Measurements from ENCODE around the gene SPTBN1. TPM values are rescaled to one million over a fixed set of nuclear protein-coding genes. Genes with fewer than 3 reads are reported as not detected.

Gene SPTBN1
- total RNA-seq, 1 donor from 2014 or later, result 601 TPM

DNA sequence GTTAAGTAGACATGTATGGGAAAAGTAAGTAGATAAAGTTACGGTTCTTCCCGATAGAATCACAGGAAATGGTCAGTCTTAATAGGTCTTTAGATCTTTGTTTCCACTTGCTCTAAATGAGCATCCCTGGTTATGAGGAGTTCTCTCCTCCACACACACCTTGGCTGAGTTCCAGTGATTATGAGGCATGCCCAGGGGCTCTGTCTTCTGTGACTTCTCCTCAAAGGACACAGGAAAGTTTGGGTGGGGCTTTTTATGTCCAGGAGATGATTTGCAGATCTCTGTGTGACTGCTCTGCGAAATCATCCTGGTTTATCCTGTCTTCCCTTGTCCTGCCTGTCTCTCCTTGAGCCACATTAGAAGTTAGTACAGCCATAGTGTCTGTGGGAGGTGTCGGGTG lies 183.5 kb downstream of the SPTBN1 start:
- no peak for TF ChIP-seq CTCF (IDR thresholded peaks at IDR 0.05)
- ATAC-seq, result no peak
- no peaks in the 10 kb centered on the region for H3K27me3 ChIP-seq (ENCODE audit: low read depth)
- DNase-seq, result no peak
- H3K9me3 ChIP-seq, result no peaks in the 10 kb centered on the region
- H3K27ac ChIP-seq, result peak overlapping the region; percentile 34
- H3K4me1 ChIP-seq, result peaks cover 72% of the 10 kb centered on the region
- intact Hi-C loops (cut with DNase I), result no loop called here
- H3K4me3 ChIP-seq, result no peak overlapping the region
- H3K36me3 ChIP-seq, result peaks cover 95% of the 10 kb centered on the region

DNA sequence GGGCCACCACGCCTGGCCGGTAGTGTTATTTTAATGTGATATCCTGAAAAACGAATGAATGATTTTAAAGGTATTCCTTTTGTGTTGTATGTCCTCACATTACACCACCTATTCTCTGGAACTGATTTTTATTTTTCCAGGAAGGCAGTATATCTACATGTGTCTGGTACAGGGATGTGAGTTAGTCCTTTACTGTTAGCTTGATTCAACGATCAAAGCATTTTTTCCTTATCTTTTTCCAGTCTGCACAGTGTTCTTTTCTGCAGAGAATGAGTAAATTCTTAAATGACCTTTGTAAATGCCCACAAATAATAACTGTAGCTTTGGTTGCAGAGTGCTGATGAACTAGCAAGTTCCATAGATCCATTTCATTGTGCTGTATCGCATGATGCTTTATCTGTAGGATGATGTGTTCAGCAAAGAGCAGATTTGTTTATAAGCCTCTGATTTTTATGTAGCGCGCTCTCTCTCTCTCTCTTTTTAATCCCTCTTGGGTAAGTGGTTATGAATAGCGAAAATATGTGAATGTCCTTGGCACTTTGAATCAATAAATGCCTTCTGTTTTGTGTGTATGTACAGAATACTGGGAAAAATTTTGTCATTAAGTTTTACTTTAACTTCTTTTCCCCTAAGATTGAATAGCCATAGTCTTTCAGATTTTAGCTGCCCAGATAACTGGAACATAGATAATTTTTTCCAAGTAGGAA lies 184.9 kb downstream of the SPTBN1 start:
- no peak overlapping the region for H3K4me3 ChIP-seq
- TF ChIP-seq CTCF (IDR thresholded peaks at IDR 0.05), result no peak
- DNase-seq, result no peak
- no peaks in the 10 kb centered on the region for H3K9me3 ChIP-seq
- peaks cover 59% of the 10 kb centered on the region for H3K4me1 ChIP-seq
- H3K36me3 ChIP-seq, result peaks cover 97% of the 10 kb centered on the region
- H3K27me3 ChIP-seq (ENCODE audit: low read depth), result no peaks in the 10 kb centered on the region
- intact Hi-C loops (cut with DNase I), result no loop called here
- peak overlapping the region; percentile 2 for H3K27ac ChIP-seq
- no peak for ATAC-seq

GRCh38 chr2:54641988-54642387 lies 185.9 kb downstream of the SPTBN1 start:
- no peak for TF ChIP-seq CTCF (IDR thresholded peaks at IDR 0.05)
- H3K9me3 ChIP-seq, result no peaks in the 10 kb centered on the region
- H3K4me1 ChIP-seq, result peaks cover 49% of the 10 kb centered on the region
- H3K27me3 ChIP-seq (ENCODE audit: low read depth), result no peaks in the 10 kb centered on the region
- H3K36me3 ChIP-seq, result peaks cover 98% of the 10 kb centered on the region
- no peak for DNase-seq
- peak in 1 of 2 donors; percentile 40 for ATAC-seq
- intact Hi-C loops (cut with DNase I), result no loop called here
- H3K27ac ChIP-seq, result no peak overlapping the region
- H3K4me3 ChIP-seq, result no peak overlapping the region

DNA sequence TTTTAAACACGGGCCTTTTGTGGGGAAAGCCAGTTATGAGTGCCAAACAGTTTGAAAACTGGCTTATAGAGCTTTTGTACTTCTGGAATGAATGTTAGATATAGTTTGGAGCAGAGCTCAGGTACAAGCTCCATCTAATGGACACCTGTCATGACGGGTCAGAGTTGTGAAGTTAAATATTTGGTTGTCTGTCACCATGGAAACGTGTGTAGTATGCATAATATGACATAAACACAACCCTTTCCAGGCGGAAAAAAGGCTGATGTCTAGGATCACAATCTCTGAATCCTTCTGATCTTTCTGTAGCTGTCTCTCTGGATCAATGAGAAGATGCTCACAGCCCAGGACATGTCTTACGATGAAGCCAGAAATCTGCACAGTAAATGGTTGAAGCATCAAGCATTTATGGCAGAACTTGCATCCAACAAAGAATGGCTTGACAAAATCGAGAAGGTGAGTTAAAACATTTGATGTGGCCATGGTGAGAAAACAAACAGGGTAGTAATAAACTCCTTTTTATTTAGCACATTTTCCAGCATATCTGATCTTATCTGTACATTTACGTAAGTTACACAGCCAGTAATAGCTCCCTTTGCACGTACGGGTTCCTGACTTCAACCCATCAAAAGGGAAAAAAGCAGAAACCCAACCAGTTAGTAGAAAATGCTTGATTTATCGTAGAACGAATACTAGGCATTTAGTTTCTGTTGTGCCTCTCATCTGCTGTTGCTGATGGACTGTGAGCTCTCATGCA lies 186.7 kb downstream of the SPTBN1 start:
- ATAC-seq (no peak), DNase-seq (no peak)
- Histone ChIP-seq H3K9me3 (no peaks in the 10 kb centered on the region), H3K4me1 (peaks cover 41% of the 10 kb centered on the region), H3K27ac (peak overlapping the region; percentile 41), H3K4me3 (no peak overlapping the region), H3K36me3 (peaks cover 99% of the 10 kb centered on the region), H3K27me3 (ENCODE audit: low read depth) (no peaks in the 10 kb centered on the region)
- intact Hi-C loops (cut with DNase I), result no loop called here
- no peak for TF ChIP-seq CTCF (IDR thresholded peaks at IDR 0.05)

DNA sequence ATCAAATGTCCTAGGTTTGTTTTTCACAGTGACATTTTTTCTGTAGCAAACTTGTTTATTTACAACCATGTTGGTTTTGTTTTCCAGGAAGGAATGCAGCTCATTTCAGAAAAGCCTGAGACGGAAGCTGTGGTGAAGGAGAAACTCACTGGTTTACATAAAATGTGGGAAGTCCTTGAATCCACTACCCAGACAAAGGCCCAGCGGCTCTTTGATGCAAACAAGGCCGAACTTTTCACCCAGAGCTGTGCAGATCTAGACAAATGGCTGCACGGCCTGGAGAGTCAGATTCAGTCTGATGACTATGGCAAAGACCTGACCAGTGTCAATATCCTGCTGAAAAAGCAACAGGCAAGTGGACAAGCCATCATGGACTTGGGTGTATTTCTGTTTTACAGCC lies 188.1 kb downstream of the SPTBN1 start:
- H3K4me3 ChIP-seq, result no peak overlapping the region
- peaks cover 28% of the 10 kb centered on the region for H3K4me1 ChIP-seq
- DNase-seq, result no peak
- no peaks in the 10 kb centered on the region for H3K9me3 ChIP-seq
- no peak for ATAC-seq
- intact Hi-C loops (cut with DNase I), result no loop called here
- peaks cover 99% of the 10 kb centered on the region for H3K36me3 ChIP-seq
- no peaks in the 10 kb centered on the region for H3K27me3 ChIP-seq (ENCODE audit: low read depth)
- H3K27ac ChIP-seq, result no peak overlapping the region
- no peak for TF ChIP-seq CTCF (IDR thresholded peaks at IDR 0.05)
